GM21447 (cell line): Measurements from ENCODE around the gene NRCAM.

ENCODE experiments used
- ATAC-seq: cut with Tn5 transposase; IDR thresholded peaks from one replicate; pipeline ENCODE4 v1.9.1; 2021; ENCODE audit not compliant: unreplicated experiment

The NRCAM gene

GRCh38 chr7:108167460-108167859 lies 288.8 kb downstream of the NRCAM start:
- no peak for ATAC-seq

- no peak for ATAC-seq
These were observed 289.5 kb downstream of the NRCAM start for GRCh38 chr7:108166687-108167086.

- no peak for ATAC-seq
These were observed 290.5 kb downstream of the NRCAM start for GRCh38 chr7:108165723-108166122.

DNA sequence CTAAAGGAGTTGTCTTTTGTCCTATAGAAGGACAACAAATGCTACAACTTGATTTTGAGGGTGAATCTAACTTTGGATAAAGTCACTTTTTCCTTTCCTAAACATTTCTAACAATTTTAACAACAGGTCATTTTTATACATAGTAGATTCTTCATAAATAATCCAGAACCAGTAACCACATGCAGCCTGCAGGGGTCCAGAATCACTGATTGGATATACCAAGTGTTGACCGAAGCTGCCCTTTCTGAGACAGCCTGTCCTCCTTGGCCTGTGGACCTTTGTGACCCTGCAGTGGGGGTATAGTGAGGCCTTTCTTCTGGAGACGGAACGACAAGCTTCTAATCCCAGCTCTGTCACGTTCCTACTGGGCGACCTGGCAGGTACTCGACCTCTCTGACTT lies 291.3 kb downstream of the NRCAM start:
- no peak for ATAC-seq

- no peak for ATAC-seq
These were observed 291.9 kb downstream of the NRCAM start for GRCh38 chr7:108164342-108164741.

GRCh38 chr7:108158776-108159175 lies 297.5 kb downstream of the NRCAM start:
- no peak for ATAC-seq

DNA sequence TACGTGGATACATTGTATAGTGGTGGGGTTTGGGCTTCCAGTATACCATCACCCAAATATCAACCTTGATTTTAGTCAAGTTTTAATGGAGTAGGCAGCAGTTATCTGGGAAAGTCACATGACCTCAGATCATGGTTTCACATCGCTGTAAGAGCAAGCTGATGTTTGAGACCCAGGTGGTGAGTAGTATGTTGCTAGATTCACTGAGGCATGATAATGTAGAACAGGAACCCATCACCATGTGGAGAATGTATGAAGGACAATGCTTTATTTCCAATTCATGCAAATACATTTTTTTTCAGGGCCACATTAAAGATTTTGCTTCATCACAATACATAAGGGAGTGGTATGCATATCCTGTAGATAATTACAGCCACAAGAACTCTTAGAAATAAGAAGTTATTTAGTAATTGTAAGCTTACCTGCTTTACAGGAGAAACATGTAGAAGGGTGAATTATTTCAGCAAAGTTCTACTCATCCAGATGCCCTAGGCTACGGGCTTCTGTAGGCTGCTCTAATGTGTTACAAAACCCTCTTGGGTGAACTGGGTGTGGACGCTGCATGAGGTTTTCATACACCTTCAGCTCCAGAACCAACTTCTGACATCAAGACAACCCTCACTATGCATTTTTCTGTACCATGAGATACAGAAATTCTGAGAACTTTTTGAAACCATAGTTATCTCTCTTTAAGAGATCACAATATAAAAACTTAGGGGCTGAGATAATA lies 298.5 kb downstream of the NRCAM start:
- no peak for ATAC-seq

DNA sequence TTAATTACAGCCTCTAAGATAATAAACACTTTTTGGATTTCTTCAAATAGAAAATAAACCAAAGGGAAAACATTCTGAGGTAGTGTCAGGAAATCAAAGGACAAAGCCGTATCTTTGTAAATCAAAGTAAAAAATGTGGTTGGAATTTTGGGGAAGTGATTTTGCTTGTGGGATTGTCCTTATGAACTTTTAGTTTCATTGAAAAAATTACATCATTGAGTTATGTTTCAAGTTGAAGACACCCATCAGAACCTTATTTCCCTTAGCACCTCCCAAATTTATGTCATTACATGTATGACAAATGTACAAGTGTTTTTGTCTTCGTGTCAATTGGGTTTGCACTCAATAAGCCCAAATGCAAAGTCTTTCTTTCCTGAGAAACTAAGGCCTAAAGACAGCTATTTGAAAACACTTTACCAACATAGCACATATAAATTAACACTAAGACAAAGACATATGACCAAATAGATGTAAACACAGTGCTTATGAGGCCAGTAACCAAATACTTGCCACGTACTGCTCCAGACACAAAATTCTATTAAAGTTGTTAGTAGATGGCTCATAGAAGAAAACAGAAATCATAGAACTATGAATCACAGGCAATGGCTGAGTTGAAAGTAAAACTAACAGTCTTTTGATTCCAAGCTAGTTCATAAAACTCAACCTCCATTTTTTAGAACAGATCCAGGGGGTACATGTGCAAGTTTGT lies 299.2 kb downstream of the NRCAM start:
- no peak for ATAC-seq

DNA sequence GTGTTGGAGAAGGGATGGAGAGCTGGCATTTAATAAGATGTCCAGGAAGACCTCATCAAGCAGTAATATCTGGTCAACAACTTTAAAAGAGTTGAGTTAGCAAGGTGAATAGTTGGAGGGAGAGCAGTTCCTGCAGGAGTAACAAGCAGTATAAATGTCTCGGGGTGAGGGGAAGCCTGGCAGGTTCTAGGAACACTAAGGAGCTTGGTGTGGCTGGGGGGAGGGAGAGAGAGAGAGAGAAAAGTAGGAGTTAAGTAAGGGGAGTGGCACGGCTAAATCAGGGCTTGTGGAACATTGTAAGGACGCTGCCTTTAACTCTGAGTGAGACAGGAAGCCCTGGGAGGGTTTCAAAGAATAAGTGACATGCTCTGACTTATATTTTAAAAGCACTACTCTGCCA lies 304.0 kb downstream of the NRCAM start:
- ATAC-seq: no peak

DNA sequence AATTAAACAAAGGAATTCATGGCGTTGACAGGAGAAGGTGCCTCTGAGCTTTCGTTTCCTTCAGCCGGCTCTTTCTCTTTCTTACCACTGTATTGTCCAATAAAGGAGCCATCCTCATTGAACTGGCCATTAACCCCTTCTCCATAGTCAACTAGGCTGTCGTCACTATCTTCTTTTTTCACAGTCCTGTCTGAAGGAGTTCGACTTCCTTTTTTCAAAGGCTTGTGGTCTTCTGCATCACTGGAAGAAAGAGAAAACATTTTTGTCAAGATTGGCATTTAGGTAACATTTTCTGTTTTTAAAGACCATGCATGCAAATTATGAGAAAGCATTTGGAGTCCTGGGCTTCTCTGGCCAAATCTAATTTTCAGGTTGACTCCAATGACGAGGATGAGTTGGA lies 306.3 kb downstream of the NRCAM start:
- no peak for ATAC-seq

- no peak for ATAC-seq
These were observed 307.1 kb downstream of the NRCAM start for GRCh38 chr7:108149119-108149518.

GRCh38 chr7:108147031-108147563 lies 309.1 kb downstream of the NRCAM start:
- no peak for ATAC-seq

- ATAC-seq: no peak
These were observed 310.0 kb downstream of the NRCAM start for GRCh38 chr7:108146070-108146842.

- no peak for ATAC-seq
These were observed 310.8 kb downstream of the NRCAM start for GRCh38 chr7:108145401-108145800.

DNA sequence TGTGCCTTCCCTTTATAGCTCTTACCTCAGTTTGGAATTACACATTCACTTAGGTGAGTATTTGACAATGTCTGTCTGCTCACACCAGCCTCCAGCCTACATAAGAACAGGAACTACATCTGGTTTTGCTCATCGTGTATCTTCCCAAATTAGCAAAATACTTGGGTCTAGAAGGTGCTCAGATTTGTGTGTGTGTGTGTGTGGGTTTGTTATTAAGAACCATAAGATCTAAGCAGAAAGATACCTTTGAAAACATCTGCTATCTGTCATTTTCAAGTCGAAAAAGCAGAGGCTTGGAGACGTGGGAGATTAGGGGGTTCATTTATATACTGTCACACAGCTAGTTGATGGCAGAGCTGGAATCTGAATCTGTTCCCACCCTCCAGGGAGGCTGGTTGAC lies 311.3 kb downstream of the NRCAM start:
- no peak for ATAC-seq

DNA sequence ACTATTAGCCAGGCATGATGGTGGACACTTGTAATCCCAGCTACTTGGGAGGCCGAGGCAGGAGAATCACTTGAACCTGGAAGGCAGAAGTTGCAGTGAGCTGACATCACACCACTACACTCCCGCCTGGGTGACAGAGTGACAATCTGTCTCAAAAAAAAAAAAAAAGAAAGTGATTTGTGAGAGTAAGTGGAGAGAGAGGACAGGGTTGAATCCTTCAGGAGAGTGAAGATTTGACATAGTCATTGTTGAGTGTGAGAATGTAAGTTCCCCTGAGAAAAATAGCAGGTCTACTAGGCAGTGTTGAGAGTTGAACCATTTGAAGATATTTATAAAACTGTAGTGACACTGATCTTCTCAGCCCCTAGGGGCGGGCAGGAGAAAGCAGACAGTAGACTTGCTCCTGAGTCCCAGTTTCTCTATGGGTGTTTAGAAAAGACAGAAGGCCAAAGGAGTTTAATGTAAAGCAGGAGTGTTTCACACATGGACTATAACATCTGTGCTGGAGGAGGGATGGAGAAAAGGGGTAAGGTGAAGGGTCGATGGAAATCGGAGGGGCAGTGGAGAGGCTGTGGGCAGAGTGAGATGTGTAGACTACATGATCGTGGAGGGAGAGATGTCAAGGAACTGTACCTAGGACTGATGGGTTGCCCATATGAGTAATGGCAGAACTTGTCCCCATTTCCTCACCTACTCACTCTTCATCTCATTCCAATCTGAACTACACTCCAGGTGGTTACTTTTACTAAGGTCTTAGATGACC lies 312.4 kb downstream of the NRCAM start:
- ATAC-seq: no peak

DNA sequence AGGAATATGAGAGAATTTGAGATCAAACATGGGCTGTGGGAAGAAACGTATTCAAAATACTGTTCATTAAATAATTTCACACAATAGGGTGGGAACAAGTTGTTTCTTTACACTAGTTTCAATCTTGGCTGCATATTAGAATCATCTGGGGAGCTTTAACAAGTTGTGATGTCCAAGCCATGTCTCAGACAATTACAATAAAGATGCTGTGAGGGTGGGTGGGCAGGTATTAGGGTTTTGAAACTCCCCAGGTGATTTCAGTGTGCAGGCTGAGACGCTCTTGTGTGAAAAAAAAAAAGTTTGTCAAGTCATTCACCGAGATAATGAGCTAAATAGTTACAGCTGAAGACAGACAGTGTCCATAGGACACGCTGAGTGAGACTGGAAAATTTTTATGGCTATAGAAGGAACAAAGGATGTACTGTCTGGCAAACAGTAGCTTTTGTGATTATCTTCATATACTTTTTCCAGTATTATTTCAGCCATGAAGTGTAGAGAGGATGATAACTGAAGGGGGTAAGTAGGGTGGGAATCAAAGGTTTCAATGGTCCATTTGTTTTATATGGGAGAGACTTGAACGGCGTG lies 313.5 kb downstream of the NRCAM start:
- no peak for ATAC-seq

DNA sequence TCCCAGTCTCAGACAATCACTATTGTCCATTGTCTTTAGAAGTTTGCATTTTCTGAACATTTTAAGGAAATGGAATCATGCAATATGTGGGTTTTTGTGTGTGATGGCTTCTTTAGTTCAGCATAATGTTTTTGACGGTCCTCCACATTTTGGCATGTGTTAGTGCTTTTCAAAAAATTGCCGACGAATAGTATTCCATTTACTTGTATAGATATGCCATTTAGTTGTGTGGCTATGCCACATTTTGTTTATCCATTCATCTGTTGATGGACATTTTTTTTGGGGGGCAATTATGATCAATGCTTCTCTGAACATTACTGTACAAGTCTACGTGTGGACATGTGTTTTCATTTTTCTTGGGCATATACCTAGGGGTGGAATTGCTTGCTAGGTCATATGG lies 314.1 kb downstream of the NRCAM start:
- ATAC-seq: no peak

GRCh38 chr7:108140671-108141070 lies 315.6 kb downstream of the NRCAM start:
- no peak for ATAC-seq

DNA sequence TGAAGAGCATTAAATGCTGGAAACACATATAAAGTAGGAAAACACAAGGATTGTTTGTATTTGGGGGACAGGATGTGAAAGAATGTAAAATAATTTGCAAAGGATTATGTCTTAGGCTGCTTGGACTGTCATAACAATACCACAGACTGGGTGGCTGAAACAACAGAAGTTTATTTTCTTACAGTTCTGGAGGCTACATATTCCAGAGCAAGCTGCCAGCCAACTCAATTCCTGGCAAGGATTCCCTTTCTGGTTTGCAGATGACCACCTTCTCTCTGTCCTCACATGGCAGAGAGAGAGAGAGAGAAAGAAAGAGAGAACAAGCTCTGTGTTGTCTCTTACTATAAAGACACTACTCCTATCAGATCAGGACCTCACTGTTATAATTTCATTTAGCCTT lies 317.3 kb downstream of the NRCAM start:
- ATAC-seq: no peak

- ATAC-seq: no peak
These were observed 318.2 kb downstream of the NRCAM start for GRCh38 chr7:108137993-108138392.
